ENCODE results near the gene KIF5C.

Gene KIF5C

DNA sequence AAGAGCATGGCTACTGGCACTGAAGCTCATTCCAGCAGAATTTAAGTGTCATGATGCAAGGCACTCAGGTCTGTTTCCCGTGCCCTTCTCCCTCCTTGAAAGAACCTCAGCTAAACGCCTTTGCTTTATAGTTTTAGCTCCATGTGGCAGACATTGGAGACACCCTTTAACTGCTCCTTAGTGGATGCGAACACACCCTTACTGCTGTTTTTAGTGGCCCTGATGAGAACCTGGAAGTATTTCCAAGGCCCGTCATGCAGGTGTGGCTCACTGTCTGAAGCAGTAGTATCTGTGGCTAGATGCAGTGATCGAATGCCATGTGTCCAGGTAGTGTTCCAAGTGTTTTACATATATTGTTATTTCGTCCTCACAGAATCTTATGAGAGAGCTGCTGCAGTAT, 28.3 kb downstream of the KIF5C start:
- ATAC-seq, result no peak
- TF ChIP-seq, protein P1, sequence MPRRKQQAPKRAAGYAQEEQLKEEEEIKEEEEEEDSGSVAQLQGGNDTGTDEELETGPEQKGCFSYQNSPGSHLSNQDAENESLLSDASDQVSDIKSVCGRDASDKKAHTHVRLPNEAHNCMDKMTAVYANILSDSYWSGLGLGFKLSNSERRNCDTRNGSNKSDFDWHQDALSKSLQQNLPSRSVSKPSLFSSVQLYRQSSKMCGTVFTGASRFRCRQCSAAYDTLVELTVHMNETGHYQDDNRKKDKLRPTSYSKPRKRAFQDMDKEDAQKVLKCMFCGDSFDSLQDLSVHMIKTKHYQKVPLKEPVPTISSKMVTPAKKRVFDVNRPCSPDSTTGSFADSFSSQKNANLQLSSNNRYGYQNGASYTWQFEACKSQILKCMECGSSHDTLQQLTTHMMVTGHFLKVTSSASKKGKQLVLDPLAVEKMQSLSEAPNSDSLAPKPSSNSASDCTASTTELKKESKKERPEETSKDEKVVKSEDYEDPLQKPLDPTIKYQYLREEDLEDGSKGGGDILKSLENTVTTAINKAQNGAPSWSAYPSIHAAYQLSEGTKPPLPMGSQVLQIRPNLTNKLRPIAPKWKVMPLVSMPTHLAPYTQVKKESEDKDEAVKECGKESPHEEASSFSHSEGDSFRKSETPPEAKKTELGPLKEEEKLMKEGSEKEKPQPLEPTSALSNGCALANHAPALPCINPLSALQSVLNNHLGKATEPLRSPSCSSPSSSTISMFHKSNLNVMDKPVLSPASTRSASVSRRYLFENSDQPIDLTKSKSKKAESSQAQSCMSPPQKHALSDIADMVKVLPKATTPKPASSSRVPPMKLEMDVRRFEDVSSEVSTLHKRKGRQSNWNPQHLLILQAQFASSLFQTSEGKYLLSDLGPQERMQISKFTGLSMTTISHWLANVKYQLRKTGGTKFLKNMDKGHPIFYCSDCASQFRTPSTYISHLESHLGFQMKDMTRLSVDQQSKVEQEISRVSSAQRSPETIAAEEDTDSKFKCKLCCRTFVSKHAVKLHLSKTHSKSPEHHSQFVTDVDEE (CRISPR knock-in tag; IDR thresholded peaks at IDR 0.05), result no peak
- TF ChIP-seq ESRRG (CRISPR knock-in tag; IDR thresholded peaks at IDR 0.05) (no peak), PPARA (CRISPR knock-in tag; IDR thresholded peaks at IDR 0.05; ENCODE audit: borderline replicate concordance) (no peak)

DNA sequence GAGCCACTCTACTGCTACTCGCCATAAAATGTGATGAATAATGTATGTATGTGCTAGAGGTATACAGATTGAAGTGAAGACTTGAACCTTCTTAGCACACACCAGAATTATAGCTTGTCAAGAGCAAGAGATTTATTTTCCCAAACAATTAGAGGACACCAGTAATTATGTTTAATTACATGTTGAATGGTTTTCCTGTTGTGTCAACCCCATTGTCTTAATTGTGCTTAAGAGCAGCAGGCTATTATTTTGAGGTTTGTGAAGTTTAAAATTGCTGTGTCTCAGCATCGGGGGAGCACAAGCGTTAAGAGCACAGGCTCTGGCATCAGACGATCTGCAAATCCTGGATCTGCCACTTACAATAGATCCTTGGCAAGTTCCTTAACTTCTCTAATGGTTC, 29.0 kb downstream of the KIF5C start:
- ATAC-seq, result no peak
- TF ChIP-seq ARNTL (CRISPR knock-in tag; IDR thresholded peaks at IDR 0.05; ENCODE audit: borderline replicate concordance, low read depth) (no peak), RARB (CRISPR knock-in tag; IDR thresholded peaks at IDR 0.05) (no peak), ZFP3 (CRISPR knock-in tag; IDR thresholded peaks at IDR 0.05) (no peak), SNAI2 (CRISPR knock-in tag; IDR thresholded peaks at IDR 0.05) (no peak)
- TF ChIP-seq, protein P2, sequence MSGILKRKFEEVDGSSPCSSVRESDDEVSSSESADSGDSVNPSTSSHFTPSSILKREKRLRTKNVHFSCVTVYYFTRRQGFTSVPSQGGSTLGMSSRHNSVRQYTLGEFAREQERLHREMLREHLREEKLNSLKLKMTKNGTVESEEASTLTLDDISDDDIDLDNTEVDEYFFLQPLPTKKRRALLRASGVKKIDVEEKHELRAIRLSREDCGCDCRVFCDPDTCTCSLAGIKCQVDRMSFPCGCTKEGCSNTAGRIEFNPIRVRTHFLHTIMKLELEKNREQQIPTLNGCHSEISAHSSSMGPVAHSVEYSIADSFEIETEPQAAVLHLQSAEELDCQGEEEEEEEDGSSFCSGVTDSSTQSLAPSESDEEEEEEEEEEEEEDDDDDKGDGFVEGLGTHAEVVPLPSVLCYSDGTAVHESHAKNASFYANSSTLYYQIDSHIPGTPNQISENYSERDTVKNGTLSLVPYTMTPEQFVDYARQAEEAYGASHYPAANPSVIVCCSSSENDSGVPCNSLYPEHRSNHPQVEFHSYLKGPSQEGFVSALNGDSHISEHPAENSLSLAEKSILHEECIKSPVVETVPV (CRISPR knock-in tag; IDR thresholded peaks at IDR 0.05), result no peak
- TF ChIP-seq, protein P3, sequence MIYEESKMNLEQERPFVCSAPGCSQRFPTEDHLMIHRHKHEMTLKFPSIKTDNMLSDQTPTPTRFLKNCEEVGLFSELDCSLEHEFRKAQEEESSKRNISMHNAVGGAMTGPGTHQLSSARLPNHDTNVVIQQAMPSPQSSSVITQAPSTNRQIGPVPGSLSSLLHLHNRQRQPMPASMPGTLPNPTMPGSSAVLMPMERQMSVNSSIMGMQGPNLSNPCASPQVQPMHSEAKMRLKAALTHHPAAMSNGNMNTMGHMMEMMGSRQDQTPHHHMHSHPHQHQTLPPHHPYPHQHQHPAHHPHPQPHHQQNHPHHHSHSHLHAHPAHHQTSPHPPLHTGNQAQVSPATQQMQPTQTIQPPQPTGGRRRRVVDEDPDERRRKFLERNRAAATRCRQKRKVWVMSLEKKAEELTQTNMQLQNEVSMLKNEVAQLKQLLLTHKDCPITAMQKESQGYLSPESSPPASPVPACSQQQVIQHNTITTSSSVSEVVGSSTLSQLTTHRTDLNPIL (CRISPR knock-in tag; IDR thresholded peaks at IDR 0.05; ENCODE audit: low read depth), result no peak

DNA sequence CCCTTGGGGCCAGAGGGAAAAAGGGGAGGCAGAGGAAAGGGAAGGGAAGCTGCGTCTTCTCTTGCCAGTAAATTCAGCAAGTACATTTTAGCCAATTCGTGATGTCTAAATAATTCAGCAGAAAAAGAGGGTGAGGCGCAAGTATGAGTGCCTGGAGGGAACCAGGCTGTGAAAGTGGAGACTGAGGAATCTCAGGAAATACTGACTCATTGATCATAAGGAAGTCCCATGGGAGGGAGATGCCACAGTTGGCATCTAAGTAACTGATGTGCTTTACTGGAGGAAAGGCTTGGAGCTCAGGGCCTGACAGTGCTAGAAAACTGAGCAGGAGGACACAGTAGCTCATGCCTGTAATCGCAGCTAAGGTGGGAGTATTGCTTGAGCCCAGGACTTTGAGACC, 31.1 kb downstream of the KIF5C start:
- no peak for ATAC-seq
- TF ChIP-seq ZFP3 (CRISPR knock-in tag; IDR thresholded peaks at IDR 0.05), result no peak
- TF ChIP-seq TOX (CRISPR knock-in tag; IDR thresholded peaks at IDR 0.05; ENCODE audit: borderline replicate concordance), result no peak
- no peak for TF ChIP-seq GLIS3 (CRISPR knock-in tag; IDR thresholded peaks at IDR 0.05)
- TF ChIP-seq ESRRG (CRISPR knock-in tag; IDR thresholded peaks at IDR 0.05), result no peak
- TF ChIP-seq, protein P3 (CRISPR knock-in tag; IDR thresholded peaks at IDR 0.05; ENCODE audit: low read depth), result no peak
- TF ChIP-seq, protein P2 (CRISPR knock-in tag; IDR thresholded peaks at IDR 0.05), result no peak
- TF ChIP-seq ARNTL (CRISPR knock-in tag; IDR thresholded peaks at IDR 0.05; ENCODE audit: borderline replicate concordance, low read depth), result no peak
- TF ChIP-seq PPARA (CRISPR knock-in tag; IDR thresholded peaks at IDR 0.05; ENCODE audit: borderline replicate concordance), result no peak
- TF ChIP-seq, protein P4, sequence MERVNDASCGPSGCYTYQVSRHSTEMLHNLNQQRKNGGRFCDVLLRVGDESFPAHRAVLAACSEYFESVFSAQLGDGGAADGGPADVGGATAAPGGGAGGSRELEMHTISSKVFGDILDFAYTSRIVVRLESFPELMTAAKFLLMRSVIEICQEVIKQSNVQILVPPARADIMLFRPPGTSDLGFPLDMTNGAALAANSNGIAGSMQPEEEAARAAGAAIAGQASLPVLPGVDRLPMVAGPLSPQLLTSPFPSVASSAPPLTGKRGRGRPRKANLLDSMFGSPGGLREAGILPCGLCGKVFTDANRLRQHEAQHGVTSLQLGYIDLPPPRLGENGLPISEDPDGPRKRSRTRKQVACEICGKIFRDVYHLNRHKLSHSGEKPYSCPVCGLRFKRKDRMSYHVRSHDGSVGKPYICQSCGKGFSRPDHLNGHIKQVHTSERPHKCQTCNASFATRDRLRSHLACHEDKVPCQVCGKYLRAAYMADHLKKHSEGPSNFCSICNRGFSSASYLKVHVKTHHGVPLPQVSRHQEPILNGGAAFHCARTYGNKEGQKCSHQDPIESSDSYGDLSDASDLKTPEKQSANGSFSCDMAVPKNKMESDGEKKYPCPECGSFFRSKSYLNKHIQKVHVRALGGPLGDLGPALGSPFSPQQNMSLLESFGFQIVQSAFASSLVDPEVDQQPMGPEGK (CRISPR knock-in tag; IDR thresholded peaks at IDR 0.05; ENCODE audit: borderline replicate concordance), result no peak

DNA sequence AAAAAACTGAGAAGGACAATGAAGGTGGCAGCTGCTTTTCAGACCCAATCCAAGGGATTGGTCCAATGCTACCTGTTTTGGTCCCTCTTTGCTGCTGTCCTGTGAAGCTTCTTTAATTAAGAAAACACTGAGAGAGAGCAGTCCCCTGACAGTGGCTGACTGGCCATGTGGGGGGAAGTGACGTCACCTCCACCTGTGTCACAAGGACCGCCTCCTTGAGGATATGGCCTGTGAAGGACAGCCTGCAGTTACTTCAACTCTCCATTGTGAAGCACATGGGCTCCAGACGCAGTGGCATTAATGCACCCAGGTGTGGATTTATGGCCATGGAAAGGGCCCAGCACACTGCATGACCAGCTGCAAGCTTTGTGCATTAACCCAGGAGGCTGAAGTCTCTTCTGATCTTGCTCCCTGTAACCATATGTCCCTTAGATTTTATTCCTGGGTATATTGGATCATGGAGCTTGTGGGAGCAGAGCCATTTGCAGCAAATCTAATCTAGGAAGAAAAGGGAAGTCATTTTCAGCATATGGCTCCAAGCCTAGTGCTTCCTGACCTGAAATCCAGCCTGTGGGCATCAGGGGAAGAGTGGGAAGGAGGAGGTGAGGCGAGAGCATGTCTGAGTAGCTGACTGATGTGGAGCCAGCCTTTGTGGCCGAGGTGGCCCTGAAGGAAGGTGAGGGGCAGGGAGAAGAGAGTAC, 32.2 kb downstream of the KIF5C start:
- no peak for TF ChIP-seq TCF4 (CRISPR knock-in tag; IDR thresholded peaks at IDR 0.05; ENCODE audit: borderline replicate concordance)
- no peak for ATAC-seq

DNA sequence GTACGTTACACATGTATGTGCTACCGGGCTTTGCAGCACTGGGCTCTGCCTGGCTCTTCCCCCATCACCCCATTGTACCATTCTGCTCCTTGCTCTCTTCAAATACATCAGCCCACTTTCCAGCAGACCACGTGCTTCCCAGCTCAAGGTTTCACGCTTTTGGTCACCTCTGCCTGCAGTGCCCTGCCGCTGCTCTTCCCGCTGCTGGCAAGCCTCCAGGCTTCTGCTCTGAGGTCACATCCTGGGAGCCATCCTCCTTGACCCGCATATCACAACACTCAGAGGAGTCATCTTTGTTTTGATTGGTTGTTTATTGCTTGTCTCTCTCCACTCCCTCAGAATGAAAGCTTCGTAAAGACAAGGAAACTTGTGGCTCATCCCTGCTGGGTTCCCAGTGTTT, 34.1 kb downstream of the KIF5C start:
- ATAC-seq, result no peak
- TF ChIP-seq, protein P3 (CRISPR knock-in tag; IDR thresholded peaks at IDR 0.05; ENCODE audit: low read depth), result no peak

All from SK-N-SH treated with all-trans-retinoic acid at 6 μM for 48 hours (cell line).